ENCODE results near the gene AMDHD2. TPM values are rescaled to one million over a fixed set of nuclear protein-coding genes. Genes with fewer than 3 reads are reported as not detected.

AMDHD2 gene
- total and polyA plus RNA-seq, 2 of the 13 experiments (the other 11 are each of a cell fraction or from before 2014, with no cell fraction given): 33.5 to 39.1 TPM

- TF ChIP-seq IKZF4 (CRISPR knock-in tag; IDR thresholded peaks at IDR 0.05; ENCODE audit: borderline replicate concordance, low read depth, not compliant biosample characterization) (no peak), DBP (CRISPR knock-in tag; IDR thresholded peaks at IDR 0.05; ENCODE audit: not compliant biosample characterization) (no peak), ZNF724P (CRISPR knock-in tag; IDR thresholded peaks at IDR 0.05; ENCODE audit: borderline replicate concordance) (no peak), NCOA2 (CRISPR knock-in tag; IDR thresholded peaks at IDR 0.05) (peak; percentile 59), ZNF563 (CRISPR knock-in tag; IDR thresholded peaks at IDR 0.05) (no peak), ZSCAN12 (CRISPR knock-in tag; IDR thresholded peaks at IDR 0.05) (no peak), ZNF282 (IDR thresholded peaks at IDR 0.05; ENCODE audit: partially characterized antibody) (no peak), TBL1XR1 (IDR thresholded peaks at IDR 0.05; ENCODE audit: borderline replicate concordance, low read length, partially characterized antibody) (peak; percentile 70), ZNF616 (CRISPR knock-in tag; IDR thresholded peaks at IDR 0.05; ENCODE audit: low read depth) (no peak), ZBTB21 (CRISPR knock-in tag; IDR thresholded peaks at IDR 0.05) (no peak), ZNF768 (CRISPR knock-in tag; IDR thresholded peaks at IDR 0.05) (no peak), ZNF713 (CRISPR knock-in tag; IDR thresholded peaks at IDR 0.05) (no peak), ZNF614 (CRISPR knock-in tag; IDR thresholded peaks at IDR 0.05; ENCODE audit: borderline replicate concordance) (peak; percentile 65; the same call in 1 of the 2 replicates), SNRNP70 (IDR thresholded peaks at IDR 0.05; ENCODE audit: low read depth, low read length) (no peak), ZSCAN30 (CRISPR knock-in tag; IDR thresholded peaks at IDR 0.05) (no peak), ZNF737 (CRISPR knock-in tag; IDR thresholded peaks at IDR 0.05; ENCODE audit: borderline replicate concordance) (no peak), ZNF281 (CRISPR knock-in tag; IDR thresholded peaks at IDR 0.05; ENCODE audit: borderline replicate concordance) (peak; percentile 96)
- TF ChIP-seq, protein P1, sequence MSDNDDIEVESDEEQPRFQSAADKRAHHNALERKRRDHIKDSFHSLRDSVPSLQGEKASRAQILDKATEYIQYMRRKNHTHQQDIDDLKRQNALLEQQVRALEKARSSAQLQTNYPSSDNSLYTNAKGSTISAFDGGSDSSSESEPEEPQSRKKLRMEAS (IDR thresholded peaks at IDR 0.05): peak; percentile 59
- TF ChIP-seq, protein P2, sequence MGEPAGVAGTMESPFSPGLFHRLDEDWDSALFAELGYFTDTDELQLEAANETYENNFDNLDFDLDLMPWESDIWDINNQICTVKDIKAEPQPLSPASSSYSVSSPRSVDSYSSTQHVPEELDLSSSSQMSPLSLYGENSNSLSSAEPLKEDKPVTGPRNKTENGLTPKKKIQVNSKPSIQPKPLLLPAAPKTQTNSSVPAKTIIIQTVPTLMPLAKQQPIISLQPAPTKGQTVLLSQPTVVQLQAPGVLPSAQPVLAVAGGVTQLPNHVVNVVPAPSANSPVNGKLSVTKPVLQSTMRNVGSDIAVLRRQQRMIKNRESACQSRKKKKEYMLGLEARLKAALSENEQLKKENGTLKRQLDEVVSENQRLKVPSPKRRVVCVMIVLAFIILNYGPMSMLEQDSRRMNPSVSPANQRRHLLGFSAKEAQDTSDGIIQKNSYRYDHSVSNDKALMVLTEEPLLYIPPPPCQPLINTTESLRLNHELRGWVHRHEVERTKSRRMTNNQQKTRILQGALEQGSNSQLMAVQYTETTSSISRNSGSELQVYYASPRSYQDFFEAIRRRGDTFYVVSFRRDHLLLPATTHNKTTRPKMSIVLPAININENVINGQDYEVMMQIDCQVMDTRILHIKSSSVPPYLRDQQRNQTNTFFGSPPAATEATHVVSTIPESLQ (CRISPR knock-in tag; conservative IDR thresholded peaks at IDR 0.05): 0 out of 2 replicates have a peak, but pooled peaks have one; percentile 45
- TF ChIP-seq, protein P3, sequence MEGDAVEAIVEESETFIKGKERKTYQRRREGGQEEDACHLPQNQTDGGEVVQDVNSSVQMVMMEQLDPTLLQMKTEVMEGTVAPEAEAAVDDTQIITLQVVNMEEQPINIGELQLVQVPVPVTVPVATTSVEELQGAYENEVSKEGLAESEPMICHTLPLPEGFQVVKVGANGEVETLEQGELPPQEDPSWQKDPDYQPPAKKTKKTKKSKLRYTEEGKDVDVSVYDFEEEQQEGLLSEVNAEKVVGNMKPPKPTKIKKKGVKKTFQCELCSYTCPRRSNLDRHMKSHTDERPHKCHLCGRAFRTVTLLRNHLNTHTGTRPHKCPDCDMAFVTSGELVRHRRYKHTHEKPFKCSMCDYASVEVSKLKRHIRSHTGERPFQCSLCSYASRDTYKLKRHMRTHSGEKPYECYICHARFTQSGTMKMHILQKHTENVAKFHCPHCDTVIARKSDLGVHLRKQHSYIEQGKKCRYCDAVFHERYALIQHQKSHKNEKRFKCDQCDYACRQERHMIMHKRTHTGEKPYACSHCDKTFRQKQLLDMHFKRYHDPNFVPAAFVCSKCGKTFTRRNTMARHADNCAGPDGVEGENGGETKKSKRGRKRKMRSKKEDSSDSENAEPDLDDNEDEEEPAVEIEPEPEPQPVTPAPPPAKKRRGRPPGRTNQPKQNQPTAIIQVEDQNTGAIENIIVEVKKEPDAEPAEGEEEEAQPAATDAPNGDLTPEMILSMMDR (CRISPR knock-in tag; IDR thresholded peaks at IDR 0.05): peak; percentile 53
- TF ChIP-seq, protein P4, sequence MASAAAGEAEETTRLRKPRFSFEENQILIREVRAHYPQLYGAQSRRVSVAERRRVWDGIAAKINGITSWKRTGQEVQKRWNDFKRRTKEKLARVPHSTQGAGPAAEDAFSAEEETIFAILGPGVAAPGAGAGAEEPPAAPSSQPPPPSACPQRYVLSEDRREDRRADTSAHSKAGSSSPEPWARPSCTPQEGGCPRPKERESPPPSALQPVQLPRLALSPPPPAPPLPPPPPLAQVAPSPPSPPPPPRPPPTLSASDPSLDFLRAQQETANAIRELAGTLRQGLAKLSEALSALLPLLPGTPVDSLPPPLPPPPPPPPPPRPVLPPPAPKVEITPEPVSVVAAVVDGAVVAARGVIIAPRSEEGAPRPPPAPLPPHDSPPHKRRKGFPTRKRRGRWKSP (CRISPR knock-in tag; IDR thresholded peaks at IDR 0.05): no peak; the same call in 1 of the 2 replicates
Measured at GRCh38 chr16:2484898-2485508, 35.2 kb upstream of the AMDHD2 start (continued).
